PC-9 (cell line): ENCODE results near the gene COL23A1.

Source experiments
- EZH2 ChIP-seq: fragments of 200-600 bp; sonication (generic); IDR thresholded peaks from 2 replicates; pipeline ENCODE4 v1.8.0; 2017; ENCODE audit warnings: antibody characterized with exemption, low read depth
- TF ChIP-seq, protein P1 (sequence below): fragments of 200-600 bp; sonication (generic); conservative IDR thresholded peaks from 2 replicates; pipeline ENCODE4 v1.6.1; 2017; ENCODE audit warnings: mixed run types, antibody characterized with exemption, mild to moderate bottlenecking, moderate library complexity

DNA sequence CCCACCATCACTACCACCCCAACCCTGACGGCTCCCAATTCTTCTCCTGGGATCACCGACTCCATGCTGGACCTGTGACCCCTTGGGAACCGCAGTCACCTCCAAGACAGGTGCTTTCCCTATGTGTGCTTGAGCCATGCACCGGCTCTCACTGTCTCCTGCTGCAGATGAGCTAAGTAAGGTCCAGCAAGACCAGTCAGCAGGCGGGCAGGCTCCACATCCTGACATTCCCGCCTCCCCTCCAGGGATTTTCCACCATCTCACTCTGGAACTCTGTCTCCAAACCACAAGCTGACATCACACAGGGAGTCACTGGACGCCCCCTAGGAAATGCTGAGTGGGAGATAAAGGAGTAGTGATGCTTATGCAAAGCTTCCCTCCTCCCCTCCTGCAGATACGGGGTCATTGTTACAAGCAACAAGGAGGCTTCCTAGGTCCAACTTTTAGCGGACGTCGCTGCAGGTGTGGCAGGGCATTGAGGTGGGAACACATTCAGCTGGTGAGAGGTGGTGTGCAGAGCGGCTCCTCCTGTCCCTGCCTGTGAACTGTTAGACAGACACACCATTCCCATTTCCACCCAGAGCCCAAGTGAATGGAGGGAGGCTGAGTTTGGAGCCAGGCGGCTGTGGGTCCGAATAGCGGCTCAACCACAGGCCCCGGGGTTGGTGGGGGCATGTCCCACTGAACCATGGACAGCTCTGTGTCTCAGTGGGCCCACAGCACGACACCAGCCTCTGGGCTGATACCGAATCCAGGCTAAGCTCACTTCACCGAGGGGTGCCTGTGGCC, 228.3 kb downstream of the COL23A1 start:
- TF ChIP-seq, protein P1, sequence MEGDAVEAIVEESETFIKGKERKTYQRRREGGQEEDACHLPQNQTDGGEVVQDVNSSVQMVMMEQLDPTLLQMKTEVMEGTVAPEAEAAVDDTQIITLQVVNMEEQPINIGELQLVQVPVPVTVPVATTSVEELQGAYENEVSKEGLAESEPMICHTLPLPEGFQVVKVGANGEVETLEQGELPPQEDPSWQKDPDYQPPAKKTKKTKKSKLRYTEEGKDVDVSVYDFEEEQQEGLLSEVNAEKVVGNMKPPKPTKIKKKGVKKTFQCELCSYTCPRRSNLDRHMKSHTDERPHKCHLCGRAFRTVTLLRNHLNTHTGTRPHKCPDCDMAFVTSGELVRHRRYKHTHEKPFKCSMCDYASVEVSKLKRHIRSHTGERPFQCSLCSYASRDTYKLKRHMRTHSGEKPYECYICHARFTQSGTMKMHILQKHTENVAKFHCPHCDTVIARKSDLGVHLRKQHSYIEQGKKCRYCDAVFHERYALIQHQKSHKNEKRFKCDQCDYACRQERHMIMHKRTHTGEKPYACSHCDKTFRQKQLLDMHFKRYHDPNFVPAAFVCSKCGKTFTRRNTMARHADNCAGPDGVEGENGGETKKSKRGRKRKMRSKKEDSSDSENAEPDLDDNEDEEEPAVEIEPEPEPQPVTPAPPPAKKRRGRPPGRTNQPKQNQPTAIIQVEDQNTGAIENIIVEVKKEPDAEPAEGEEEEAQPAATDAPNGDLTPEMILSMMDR, result no peak
- TF ChIP-seq EZH2, result no peak
